SK-N-SH (cell line): ENCODE data around the gene MEGF6.

ENCODE experiments used
- CTCF ChIP-seq: fragments of 200-600 bp; sonication (generic); IDR thresholded peaks from 2 replicates; pipeline ENCODE4 v1.6.1; 2017; ENCODE audit warnings: antibody characterized with exemption, mild to moderate bottlenecking, moderate library complexity
- ELF1 ChIP-seq: IDR thresholded peaks from 2 replicates; pipeline ENCODE4 v1.4.0; 2012
- EP300 ChIP-seq, 2 experiments: IDR thresholded peaks; 2 replicates each; pipeline versions ENCODE4 v1.4.0 to v1.6.1; 2012; ENCODE audit warnings: borderline replicate concordance in 1 of 2, low read depth in 1 of 2, low read length in 1 of 2
- EZH2phosphoT487 ChIP-seq: fragments of 200-600 bp; sonication (generic); IDR thresholded peaks from 2 replicates; pipeline ENCODE4 v1.6.1; 2017; ENCODE audit warnings: low read depth, mixed run types, mild to moderate bottlenecking, antibody characterized with exemption, moderate library complexity, borderline replicate concordance
- FOSL2 ChIP-seq: IDR thresholded peaks from 2 replicates; pipeline ENCODE4 v1.4.0; 2012; ENCODE audit warnings: low read depth, mild to moderate bottlenecking, moderate library complexity, borderline replicate concordance
- NFIC ChIP-seq: IDR thresholded peaks from 2 replicates; pipeline ENCODE4 v1.4.0; 2012; ENCODE audit warnings: borderline replicate concordance
- POLR2AphosphoS5 ChIP-seq: IDR thresholded peaks from 2 replicates; pipeline ENCODE4 v1.6.1; 2012; ENCODE audit warnings: low read depth, low read length
- RAD21 ChIP-seq: IDR thresholded peaks from 2 replicates; pipeline ENCODE4 v1.6.1; 2012; ENCODE audit warnings: mild to moderate bottlenecking, low read length
- REST ChIP-seq: IDR thresholded peaks from 2 replicates; pipeline ENCODE4 v1.6.1; 2012; ENCODE audit warnings: mild to moderate bottlenecking, low read depth, low read length, moderate library complexity
- TAF1 ChIP-seq: IDR thresholded peaks from 2 replicates; pipeline ENCODE4 v1.6.1; 2012; ENCODE audit warnings: low read depth, mild to moderate bottlenecking, low read length, moderate library complexity, borderline replicate concordance
- USF2 ChIP-seq: fragments of 150-350 bp; IDR thresholded peaks from 2 replicates; pipeline ENCODE4 v1.6.1; 2017; ENCODE audit warnings: antibody characterized with exemption, low read length, low read depth, borderline replicate concordance
- ZBTB33 ChIP-seq: IDR thresholded peaks from 2 replicates; pipeline ENCODE4 v1.4.0; 2012; ENCODE audit warnings: low read depth, borderline replicate concordance

- TF ChIP-seq POLR2AphosphoS5 (no peak), EP300 (IDR thresholded peaks at IDR 0.05; ENCODE audit: borderline replicate concordance in 1 of 2, low read depth in 1 of 2, low read length in 1 of 2) (peak in 1 of 2 experiments; percentile 27; a peak in 1 of 4 replicates), CTCF (no peak), RAD21 (no peak), TAF1 (no peak), ELF1 (no peak), REST (no peak), NFIC (peak; percentile 80), EZH2phosphoT487 (no peak), FOSL2 (no peak), USF2 (no peak), ZBTB33 (no peak)
These were observed 95.4 kb downstream of the MEGF6 start for GRCh38 chr1:3515774-3516480.
